GM12891 (cell line): ENCODE measurements around the gene OGG1.

Source experiments
- PAX5 ChIP-seq: IDR thresholded peaks from 2 replicates; pipeline ENCODE4 v1.6.1; 2011; ENCODE audit warnings: low read length, moderate library complexity, mild to moderate bottlenecking; ENCODE audit not compliant: insufficient read depth, severe bottlenecking
- POLR2A ChIP-seq: IDR thresholded peaks from 2 replicates; pipeline ENCODE4 v1.6.1; 2011; ENCODE audit warnings: low read depth, low read length, control low read depth
- POLR2AphosphoS5 ChIP-seq: IDR thresholded peaks from 2 replicates; pipeline ENCODE4 v1.6.1; 2011; ENCODE audit warnings: low read depth, low read length, control low read depth
- POU2F2 ChIP-seq: IDR thresholded peaks from 2 replicates; pipeline ENCODE4 v1.6.1; 2011; ENCODE audit warnings: low read depth, mild to moderate bottlenecking, control low read depth, low read length, moderate library complexity
- SPI1 ChIP-seq: IDR thresholded peaks from 2 replicates; pipeline ENCODE4 v1.6.1; 2011; ENCODE audit warnings: low read depth, low read length, control low read depth
- TAF1 ChIP-seq: IDR thresholded peaks from 2 replicates; pipeline ENCODE4 v1.6.1; 2011; ENCODE audit warnings: low read depth, low read length, control low read depth

DNA sequence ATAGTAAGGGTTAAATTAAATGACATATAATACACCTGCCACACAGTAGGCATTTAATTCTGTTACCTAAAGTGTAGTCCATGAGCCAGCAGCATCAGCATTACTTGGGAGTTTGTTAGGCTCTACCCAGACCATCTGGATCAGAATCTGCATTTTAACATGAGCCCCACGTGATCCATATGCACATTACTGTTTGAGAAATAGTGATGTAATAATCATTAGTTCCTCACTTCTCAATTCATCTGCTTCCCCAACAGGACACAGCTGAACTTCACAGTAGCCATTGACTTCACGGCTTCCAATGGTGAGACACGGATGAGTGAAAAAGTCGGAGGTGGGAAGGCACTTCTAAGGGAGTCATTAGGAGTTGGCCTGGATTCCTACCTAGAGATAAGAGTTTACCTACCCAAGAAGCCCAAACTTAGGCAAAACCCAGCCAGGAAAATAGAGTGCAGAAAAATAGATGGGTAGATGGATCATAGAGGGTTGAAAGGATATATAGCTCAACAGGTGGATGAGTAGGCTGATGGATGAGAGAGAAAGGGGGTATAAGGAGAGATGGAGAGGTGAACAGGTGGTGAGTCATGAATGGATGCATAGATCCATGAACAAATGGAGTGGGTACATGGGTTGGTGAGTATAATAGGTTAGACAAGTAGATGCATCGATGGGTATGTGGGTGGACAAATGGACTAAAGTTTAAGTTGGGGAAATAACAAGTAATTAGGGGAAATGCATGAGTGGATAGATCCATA, 32.8 kb upstream of the OGG1 start:
- TF ChIP-seq POLR2A (no peak), POLR2AphosphoS5 (no peak), TAF1 (no peak), PAX5 (no peak), POU2F2 (no peak), SPI1 (no peak)
